ENCODE results near the gene ZNF385A.

The ZNF385A gene

DNA sequence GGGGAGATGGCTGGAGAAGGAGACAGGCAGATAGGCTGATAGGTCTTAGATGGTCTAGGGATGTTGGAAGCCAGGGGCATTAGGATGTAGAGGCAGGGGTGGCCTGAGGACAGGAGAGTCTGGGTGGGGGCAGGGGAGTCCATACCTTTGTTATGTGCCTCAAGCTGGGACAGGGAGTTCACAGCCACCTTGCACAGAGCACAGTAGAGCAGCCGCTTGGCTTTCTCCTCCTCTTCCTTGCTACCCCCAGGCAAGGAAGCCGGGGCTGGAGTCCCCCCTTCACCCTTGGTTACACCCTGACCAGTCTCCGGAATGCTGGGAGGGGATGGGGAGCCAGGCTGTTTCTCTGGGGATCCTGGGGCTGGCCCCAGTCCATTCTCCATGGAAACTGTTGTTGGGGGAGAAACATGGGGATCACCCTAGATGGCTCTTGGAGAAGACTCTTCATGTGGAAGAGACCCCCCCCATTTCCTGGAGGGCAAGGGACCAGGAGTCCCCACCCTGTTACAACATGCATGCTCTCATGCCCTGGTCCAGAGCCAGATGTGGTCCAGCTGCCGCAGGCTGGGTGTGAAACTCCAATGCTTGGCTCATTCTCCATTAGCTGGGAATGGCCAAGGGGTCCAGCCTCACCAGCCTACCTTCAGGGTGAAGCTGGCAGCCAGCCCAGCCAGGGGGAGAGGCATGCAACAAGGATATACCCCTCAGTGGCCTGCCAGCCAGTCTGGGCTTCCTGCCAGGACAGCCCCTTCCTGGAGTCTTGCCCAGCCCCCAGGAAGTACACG is 13.0 kb downstream of the ZNF385A start:
- Histone ChIP-seq H3K9me3 (ENCODE audit: insufficient read depth, low read depth, low read length) (no peaks in the 10 kb centered on the region), H3K4me3 (ENCODE audit: low read length, poor library complexity, severe bottlenecking) (peak overlapping the region; percentile 40), H3K4me1 (ENCODE audit: insufficient read depth, low read length, poor library complexity, severe bottlenecking) (peaks cover 33% of the 10 kb centered on the region), H3K9ac (ENCODE audit: low read depth, low read length, poor library complexity, severe bottlenecking) (peak overlapping the region; percentile 66), H3K27me3 (ENCODE audit: insufficient read depth, low read length, poor library complexity, severe bottlenecking) (no peaks in the 10 kb centered on the region), H3K36me3 (ENCODE audit: insufficient read depth, low read length) (no peaks in the 10 kb centered on the region), H3F3A (ENCODE audit: low read depth) (no peaks in the 10 kb centered on the region), H4K20me1 (ENCODE audit: insufficient read depth, low read length, poor library complexity, severe bottlenecking) (no peaks in the 10 kb centered on the region), H2AFZ (ENCODE audit: low read length) (peak overlapping the region; percentile 19; the same call in 1 of the 2 replicates), H3K79me2 (ENCODE audit: insufficient read depth, low read length) (no peaks in the 10 kb centered on the region), H3K4me2 (ENCODE audit: low read depth, low read length, poor library complexity, severe bottlenecking) (peak overlapping the region; percentile 51), H3K9me2 (replicated peaks; ENCODE audit: low read depth, low read length) (no peaks in the 10 kb centered on the region)
- TF ChIP-seq, protein P1, sequence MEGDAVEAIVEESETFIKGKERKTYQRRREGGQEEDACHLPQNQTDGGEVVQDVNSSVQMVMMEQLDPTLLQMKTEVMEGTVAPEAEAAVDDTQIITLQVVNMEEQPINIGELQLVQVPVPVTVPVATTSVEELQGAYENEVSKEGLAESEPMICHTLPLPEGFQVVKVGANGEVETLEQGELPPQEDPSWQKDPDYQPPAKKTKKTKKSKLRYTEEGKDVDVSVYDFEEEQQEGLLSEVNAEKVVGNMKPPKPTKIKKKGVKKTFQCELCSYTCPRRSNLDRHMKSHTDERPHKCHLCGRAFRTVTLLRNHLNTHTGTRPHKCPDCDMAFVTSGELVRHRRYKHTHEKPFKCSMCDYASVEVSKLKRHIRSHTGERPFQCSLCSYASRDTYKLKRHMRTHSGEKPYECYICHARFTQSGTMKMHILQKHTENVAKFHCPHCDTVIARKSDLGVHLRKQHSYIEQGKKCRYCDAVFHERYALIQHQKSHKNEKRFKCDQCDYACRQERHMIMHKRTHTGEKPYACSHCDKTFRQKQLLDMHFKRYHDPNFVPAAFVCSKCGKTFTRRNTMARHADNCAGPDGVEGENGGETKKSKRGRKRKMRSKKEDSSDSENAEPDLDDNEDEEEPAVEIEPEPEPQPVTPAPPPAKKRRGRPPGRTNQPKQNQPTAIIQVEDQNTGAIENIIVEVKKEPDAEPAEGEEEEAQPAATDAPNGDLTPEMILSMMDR (conservative IDR thresholded peaks at IDR 0.05; ENCODE audit: low read length) = no peak
- no peak for TF ChIP-seq EZH2phosphoT487 (IDR thresholded peaks at IDR 0.05; ENCODE audit: borderline replicate concordance)

DNA sequence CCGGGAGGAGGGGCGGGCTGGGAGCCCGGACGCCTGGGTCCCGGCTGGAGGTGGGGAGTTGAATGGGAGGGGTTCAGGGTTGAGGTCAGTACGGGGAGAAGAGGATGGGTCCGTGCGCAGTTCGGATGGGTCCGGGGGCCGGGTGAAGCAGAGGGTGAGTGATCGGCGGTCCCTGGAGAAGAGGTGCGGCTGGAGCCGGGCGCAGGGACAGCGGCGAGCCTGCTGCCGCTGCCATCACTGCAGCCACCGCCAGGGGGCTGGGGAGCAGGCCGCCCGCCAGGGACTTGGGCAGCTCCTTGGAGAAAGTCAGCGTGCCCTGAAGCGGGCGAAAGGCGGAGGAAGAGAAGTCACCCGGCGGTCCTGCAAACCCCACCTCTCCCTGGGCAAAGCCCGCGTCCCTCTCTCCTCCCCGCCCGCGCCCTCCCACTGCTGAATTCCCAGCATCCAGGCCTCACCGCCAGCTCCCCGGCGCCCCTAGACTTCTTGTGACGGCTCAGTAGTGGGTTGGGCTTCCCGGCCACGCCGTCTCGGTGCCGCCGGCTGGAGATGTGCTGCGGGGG is 14.3 kb downstream of the ZNF385A start:
- no peak overlapping the region for H3K9ac ChIP-seq (ENCODE audit: low read depth, low read length, poor library complexity, severe bottlenecking)
- no peaks in the 10 kb centered on the region for H4K20me1 ChIP-seq (ENCODE audit: insufficient read depth, low read length, poor library complexity, severe bottlenecking)
- H3F3A ChIP-seq (ENCODE audit: low read depth) = no peaks in the 10 kb centered on the region
- H3K79me2 ChIP-seq (ENCODE audit: insufficient read depth, low read length) = no peaks in the 10 kb centered on the region
- H3K27me3 ChIP-seq (ENCODE audit: insufficient read depth, low read length, poor library complexity, severe bottlenecking) = no peaks in the 10 kb centered on the region
- H3K4me1 ChIP-seq (ENCODE audit: insufficient read depth, low read length, poor library complexity, severe bottlenecking) = peaks cover 33% of the 10 kb centered on the region
- H2AFZ ChIP-seq (ENCODE audit: low read length) = no peak overlapping the region
- H3K9me3 ChIP-seq (ENCODE audit: insufficient read depth, low read depth, low read length) = no peaks in the 10 kb centered on the region
- no peak for TF ChIP-seq EZH2phosphoT487 (IDR thresholded peaks at IDR 0.05; ENCODE audit: borderline replicate concordance)
- TF ChIP-seq, protein P1 (conservative IDR thresholded peaks at IDR 0.05; ENCODE audit: low read length) = no peak
- no peak overlapping the region for H3K4me2 ChIP-seq (ENCODE audit: low read depth, low read length, poor library complexity, severe bottlenecking)
- H3K4me3 ChIP-seq (ENCODE audit: low read length, poor library complexity, severe bottlenecking) = no peak overlapping the region
- no peaks in the 10 kb centered on the region for H3K9me2 ChIP-seq (replicated peaks; ENCODE audit: low read depth, low read length)
- no peaks in the 10 kb centered on the region for H3K36me3 ChIP-seq (ENCODE audit: insufficient read depth, low read length)

DNA sequence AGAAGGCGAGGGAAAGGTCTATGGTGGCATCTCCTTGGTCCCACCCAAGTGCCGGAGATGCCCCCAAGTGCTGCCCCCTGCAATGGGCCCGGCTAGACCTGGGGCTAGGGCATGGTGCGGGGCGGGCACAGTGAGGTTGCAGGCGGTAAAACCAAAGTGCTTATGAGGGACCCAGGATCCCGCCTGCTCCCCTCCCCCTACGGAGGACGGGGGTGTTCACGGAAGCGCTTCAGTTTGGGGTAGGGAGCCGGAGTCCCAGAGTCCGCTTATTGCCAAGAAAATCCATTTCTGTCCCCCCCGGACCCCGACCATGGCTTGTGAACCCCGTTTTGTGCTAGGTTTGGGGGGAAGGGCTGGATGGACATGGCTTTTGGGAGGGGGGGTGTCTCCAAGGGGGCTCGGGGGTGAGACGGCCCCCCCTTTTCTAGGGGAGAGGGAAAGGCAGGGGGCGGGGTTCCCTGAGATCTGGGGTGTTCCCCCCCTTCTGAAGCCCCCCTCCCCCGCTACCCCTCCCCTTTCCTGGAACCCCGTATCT is 14.9 kb downstream of the ZNF385A start:
- Histone ChIP-seq H3K79me2 (ENCODE audit: insufficient read depth, low read length) (no peaks in the 10 kb centered on the region), H3K4me2 (ENCODE audit: low read depth, low read length, poor library complexity, severe bottlenecking) (no peak overlapping the region), H3K9me3 (ENCODE audit: insufficient read depth, low read depth, low read length) (no peaks in the 10 kb centered on the region), H4K20me1 (ENCODE audit: insufficient read depth, low read length, poor library complexity, severe bottlenecking) (no peaks in the 10 kb centered on the region), H2AFZ (ENCODE audit: low read length) (no peak overlapping the region), H3F3A (ENCODE audit: low read depth) (no peaks in the 10 kb centered on the region), H3K9ac (ENCODE audit: low read depth, low read length, poor library complexity, severe bottlenecking) (no peak overlapping the region), H3K4me3 (ENCODE audit: low read length, poor library complexity, severe bottlenecking) (no peak overlapping the region), H3K36me3 (ENCODE audit: insufficient read depth, low read length) (no peaks in the 10 kb centered on the region), H3K9me2 (replicated peaks; ENCODE audit: low read depth, low read length) (no peaks in the 10 kb centered on the region), H3K4me1 (ENCODE audit: insufficient read depth, low read length, poor library complexity, severe bottlenecking) (peaks cover 27% of the 10 kb centered on the region), H3K27me3 (ENCODE audit: insufficient read depth, low read length, poor library complexity, severe bottlenecking) (no peaks in the 10 kb centered on the region)
- TF ChIP-seq, protein P1 (conservative IDR thresholded peaks at IDR 0.05; ENCODE audit: low read length) = no peak
- TF ChIP-seq EZH2phosphoT487 (IDR thresholded peaks at IDR 0.05; ENCODE audit: borderline replicate concordance) = no peak

All from Loucy (cell line).